Smooth muscle cell of bladder (primary cell): ENCODE measurements around the gene AP5M1. TPM values are rescaled to one million over a fixed set of nuclear protein-coding genes. Genes with fewer than 3 reads are reported as not detected.

ENCODE experiments used
- total RNA-seq: library from RNA; depleted of rRNA; stranded (reverse); fragments of >200 nt; gene quantifications from 2 replicates; pipeline ENCODE4 v1.2.3, GENCODE V29; 2014

AP5M1 gene
- 11.2 and 17.4 TPM in 2 replicates for total RNA-seq

GRCh38 chr14:57268161-57269069 is at the start of gene AP5M1, which contains the start of gene EXOC5:
TSS of gene AP5M1 (plus strand) at chr14:57268971. CDS start at chr14:57269315, 344 bp downstream.
TSS of gene EXOC5 (minus strand) at chr14:57268905. CDS start at chr14:57268648, 257 bp downstream.

Other genes with a start within 250 kb of the AP5M1 start
- 27.7 and 45.9 TPM in 2 replicates for gene EXOC5, start 66 bp upstream of the AP5M1 start, total RNA-seq
- 11.0 and 12.1 TPM in 2 replicates for gene NAA30, start 121.6 kb downstream of the AP5M1 start, total RNA-seq
- not detected in 2 replicates for gene CCDC198, start 224.9 kb downstream of the AP5M1 start, total RNA-seq